NT2/D1 (cell line): ENCODE results near the gene ROR1.

Experiments used
- SUZ12 ChIP-seq: IDR thresholded peaks from 2 replicates; pipeline ENCODE4 v1.6.1; 2011; ENCODE audit not compliant: insufficient read length, insufficient read depth; ENCODE audit errors: extremely low read depth
- YY1 ChIP-seq: IDR thresholded peaks from 2 replicates; pipeline ENCODE4 v1.6.1; 2011; ENCODE audit not compliant: insufficient read length, insufficient read depth

DNA sequence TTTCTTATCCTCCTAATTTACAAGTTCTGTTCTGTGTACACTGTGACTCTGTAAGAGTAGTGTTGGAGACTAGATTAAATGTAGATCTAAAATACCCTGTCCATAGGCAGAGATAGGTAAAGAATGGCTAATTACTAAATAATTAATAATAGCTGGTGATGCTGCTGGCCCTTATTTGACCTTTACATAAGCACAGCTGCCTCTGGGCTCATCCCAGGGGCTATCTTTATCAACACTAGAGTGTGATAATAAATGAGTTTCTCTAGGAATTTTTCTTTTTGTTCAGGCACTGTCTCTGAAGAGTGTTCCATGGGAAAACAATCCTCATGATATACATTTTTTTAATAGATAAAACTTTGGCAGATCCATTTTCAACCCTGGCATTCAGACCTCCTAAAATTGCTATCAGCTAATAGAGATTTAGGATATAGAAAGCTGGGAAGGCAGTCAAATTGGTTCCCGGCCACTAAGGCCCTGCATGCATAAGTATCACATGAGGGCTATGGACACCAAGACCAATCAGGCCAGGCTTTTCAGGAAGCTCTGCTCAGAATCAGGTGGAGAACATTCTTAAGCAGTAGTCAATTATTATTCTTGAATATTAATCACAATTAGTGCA lies 107.2 kb downstream of the ROR1 start:
- no peak for TF ChIP-seq SUZ12
- no peak for TF ChIP-seq YY1
